Breast epithelium (tissue), 4 donors: ENCODE data around the gene PIP4K2B. TPM values are rescaled to one million over a fixed set of nuclear protein-coding genes. Genes with fewer than 3 reads are reported as not detected.
A peak's percentile ranks its signal among the peaks of the same experiment; 100 is the strongest.

Experiments used
- DNase-seq, 2 donors: peaks; one replicate each; pipeline ENCODE4 v3.0.0-alpha.2; 2019; ENCODE audit warnings: low spot score in 2 of 2
- H3K27ac ChIP-seq, 2 donors: fragments of 200-600 bp; sonication (generic) in 1 of 2; one replicate each; pipeline ENCODE4 v1.5.1; 2016 to 2019; ENCODE audit warnings: mild to moderate bottlenecking in 1 of 2
- H3K27me3 ChIP-seq, 2 donors: fragments of 200-600 bp; sonication (generic) in 1 of 2; one replicate each; pipeline versions ENCODE4 v1.5.1 to v1.6.0; 2017 to 2019; ENCODE audit warnings: control low read depth in 1 of 2, mild to moderate bottlenecking in 1 of 2
- H3K36me3 ChIP-seq: fragments of 200-600 bp; one replicate; pipeline ENCODE4 v1.5.1; 2019
- H3K4me1 ChIP-seq, 2 donors: fragments of 200-600 bp; sonication (generic); one replicate each; pipeline ENCODE4 v1.5.1; 2016 to 2019; ENCODE audit warnings: control low read depth in 1 of 2
- H3K4me3 ChIP-seq, 3 donors: fragments of 200-600 bp; sonication (generic); 1 replicate in 2 of 3; 2 replicates in 1 of 3; pipeline ENCODE4 v1.5.1; 2016 to 2019; ENCODE audit warnings: mild to moderate bottlenecking in 3 of 3, moderate library complexity in 2 of 3
- H3K9me3 ChIP-seq, 2 donors: fragments of 200-600 bp; sonication (generic) in 1 of 2; one replicate each; pipeline ENCODE4 v1.5.1; 2016 to 2019; ENCODE audit warnings: control low read depth in 1 of 2
- POLR2A ChIP-seq: fragments of 450-650 bp; IDR thresholded peaks from one replicate; pipeline ENCODE4 v1.6.1; 2016; ENCODE audit warnings: antibody characterized with exemption, mild to moderate bottlenecking, moderate library complexity
- POLR2AphosphoS5 ChIP-seq, 3 donors: sonication (generic); formaldehyde crosslinking; IDR thresholded peaks; one replicate each; pipeline ENCODE4 v1.6.1; 2017; ENCODE audit warnings: antibody characterized with exemption in 3 of 3
- intact Hi-C: fragments of 100-400 bp; cut with DNase I; formaldehyde crosslinking; loops from one replicate; pipeline ENCODE4 v1.15.1; 2023; ENCODE audit warnings: low total_unique reads
- total RNA-seq, 3 donors: library from RNA; depleted of rRNA; stranded (reverse); fragments of >200 nt; gene quantifications; one replicate each; pipeline ENCODE4 v1.1.0, GENCODE V29; 2016
- TF ChIP-seq, protein P1 (sequence below), 3 donors: fragments of 450-650 bp; IDR thresholded peaks; one replicate each; pipeline ENCODE4 v1.5.1; 2016 to 2017; ENCODE audit warnings: antibody characterized with exemption in 3 of 3, mild to moderate bottlenecking in 3 of 3, moderate library complexity in 3 of 3

Gene PIP4K2B
- total RNA-seq, 3 donors from 2014 or later: 43.0 to 52.8 (median 43.6) TPM

DNA sequence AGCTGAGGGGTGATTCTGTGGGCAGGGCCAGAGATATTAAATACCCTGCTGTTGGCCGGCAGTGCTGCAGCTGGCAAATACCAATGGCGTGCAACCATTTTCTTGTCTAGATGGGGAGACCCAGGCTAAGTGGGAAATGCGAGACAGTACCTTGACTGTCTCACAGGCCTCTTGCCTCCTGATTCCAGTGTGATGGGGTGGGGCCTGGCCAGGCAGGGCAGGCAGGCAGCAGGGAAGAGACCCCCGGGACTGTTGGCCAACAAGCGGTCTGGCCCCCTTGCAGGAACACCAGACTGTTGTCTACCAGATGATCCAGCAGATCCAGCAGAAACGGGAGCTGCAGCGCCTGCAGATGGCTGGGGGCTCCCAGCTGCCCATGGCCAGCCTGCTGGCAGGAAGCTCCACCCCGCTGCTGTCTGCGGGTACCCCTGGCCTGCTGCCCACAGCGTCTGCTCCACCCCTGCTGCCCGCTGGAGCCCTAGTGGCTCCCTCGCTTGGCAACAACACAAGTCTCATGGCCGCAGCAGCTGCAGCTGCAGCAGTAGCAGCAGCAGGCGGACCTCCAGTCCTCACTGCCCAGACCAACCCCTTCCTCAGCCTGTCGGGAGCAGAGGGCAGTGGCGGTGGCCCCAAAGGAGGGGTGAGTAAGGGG, 74.9 kb downstream of the PIP4K2B start:
- TF ChIP-seq POLR2A: no peak
- no peak for TF ChIP-seq POLR2AphosphoS5 (IDR thresholded peaks at IDR 0.05)
- TF ChIP-seq, protein P1, sequence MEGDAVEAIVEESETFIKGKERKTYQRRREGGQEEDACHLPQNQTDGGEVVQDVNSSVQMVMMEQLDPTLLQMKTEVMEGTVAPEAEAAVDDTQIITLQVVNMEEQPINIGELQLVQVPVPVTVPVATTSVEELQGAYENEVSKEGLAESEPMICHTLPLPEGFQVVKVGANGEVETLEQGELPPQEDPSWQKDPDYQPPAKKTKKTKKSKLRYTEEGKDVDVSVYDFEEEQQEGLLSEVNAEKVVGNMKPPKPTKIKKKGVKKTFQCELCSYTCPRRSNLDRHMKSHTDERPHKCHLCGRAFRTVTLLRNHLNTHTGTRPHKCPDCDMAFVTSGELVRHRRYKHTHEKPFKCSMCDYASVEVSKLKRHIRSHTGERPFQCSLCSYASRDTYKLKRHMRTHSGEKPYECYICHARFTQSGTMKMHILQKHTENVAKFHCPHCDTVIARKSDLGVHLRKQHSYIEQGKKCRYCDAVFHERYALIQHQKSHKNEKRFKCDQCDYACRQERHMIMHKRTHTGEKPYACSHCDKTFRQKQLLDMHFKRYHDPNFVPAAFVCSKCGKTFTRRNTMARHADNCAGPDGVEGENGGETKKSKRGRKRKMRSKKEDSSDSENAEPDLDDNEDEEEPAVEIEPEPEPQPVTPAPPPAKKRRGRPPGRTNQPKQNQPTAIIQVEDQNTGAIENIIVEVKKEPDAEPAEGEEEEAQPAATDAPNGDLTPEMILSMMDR (IDR thresholded peaks at IDR 0.05): no peak
- no peak for DNase-seq
- H3K4me1 ChIP-seq: peaks cover 0 to 5% of the 10 kb centered on the region in 2 donors
- intact Hi-C loops: no loop called here
- H3K27ac ChIP-seq: no peak overlapping the region
- no peaks in the 10 kb centered on the region for H3K9me3 ChIP-seq
- no peak overlapping the region for H3K4me3 ChIP-seq
- H3K36me3 ChIP-seq: peaks cover 3% of the 10 kb centered on the region
- no peaks in the 10 kb centered on the region for H3K27me3 ChIP-seq

DNA sequence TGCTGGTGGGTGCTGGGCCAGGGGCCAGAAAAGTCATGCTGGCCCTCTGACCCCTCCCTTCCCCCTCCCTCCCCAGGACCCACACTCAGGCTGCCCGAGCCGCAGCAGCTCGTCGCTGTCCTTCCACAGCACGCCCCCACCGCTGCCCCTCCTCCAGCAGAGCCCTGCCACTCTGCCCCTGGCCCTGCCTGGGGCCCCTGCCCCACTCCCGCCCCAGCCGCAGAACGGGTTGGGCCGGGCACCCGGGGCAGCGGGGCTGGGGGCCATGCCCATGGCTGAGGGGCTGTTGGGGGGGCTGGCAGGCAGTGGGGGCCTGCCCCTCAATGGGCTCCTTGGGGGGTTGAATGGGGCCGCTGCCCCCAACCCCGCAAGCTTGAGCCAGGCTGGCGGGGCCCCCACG, 77.6 kb downstream of the PIP4K2B start:
- H3K4me3 ChIP-seq: no peak overlapping the region
- TF ChIP-seq, protein P1 (IDR thresholded peaks at IDR 0.05): no peak
- TF ChIP-seq POLR2A (no peak), POLR2AphosphoS5 (IDR thresholded peaks at IDR 0.05) (no peak)
- no peaks in the 10 kb centered on the region for H3K9me3 ChIP-seq
- intact Hi-C loops: no loop called here
- no peaks in the 10 kb centered on the region for H3K27me3 ChIP-seq
- H3K27ac ChIP-seq: no peak overlapping the region
- no peaks in the 10 kb centered on the region for H3K4me1 ChIP-seq
- H3K36me3 ChIP-seq: peaks cover 3% of the 10 kb centered on the region
- no peak for DNase-seq

DNA sequence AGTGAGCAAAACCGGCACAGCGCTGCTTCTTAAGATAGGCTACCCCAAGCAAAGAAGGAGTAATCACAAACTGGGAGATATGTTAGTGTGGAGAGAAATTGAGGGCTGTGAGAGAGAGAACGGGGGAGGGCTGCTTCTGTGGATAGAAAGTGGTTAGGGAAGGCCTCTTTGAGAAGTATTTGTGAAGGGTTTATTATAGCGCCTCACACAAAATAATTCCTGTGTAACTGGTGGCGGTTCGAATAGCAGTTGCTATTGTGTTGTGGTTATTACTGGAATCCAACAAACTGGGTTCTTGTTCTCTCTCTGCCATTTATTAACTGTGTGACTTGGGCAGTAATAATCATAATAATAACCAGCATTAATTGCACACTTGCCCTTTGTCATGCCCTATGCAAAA, 78.4 kb downstream of the PIP4K2B start:
- intact Hi-C loops: no loop called here
- DNase-seq: no peak
- no peak overlapping the region for H3K4me3 ChIP-seq
- H3K4me1 ChIP-seq: no peaks in the 10 kb centered on the region
- TF ChIP-seq, protein P1 (IDR thresholded peaks at IDR 0.05): no peak
- TF ChIP-seq POLR2AphosphoS5 (IDR thresholded peaks at IDR 0.05) (no peak), POLR2A (no peak)
- H3K36me3 ChIP-seq: peaks cover 7% of the 10 kb centered on the region
- no peak overlapping the region for H3K27ac ChIP-seq
- no peaks in the 10 kb centered on the region for H3K27me3 ChIP-seq
- no peaks in the 10 kb centered on the region for H3K9me3 ChIP-seq

DNA sequence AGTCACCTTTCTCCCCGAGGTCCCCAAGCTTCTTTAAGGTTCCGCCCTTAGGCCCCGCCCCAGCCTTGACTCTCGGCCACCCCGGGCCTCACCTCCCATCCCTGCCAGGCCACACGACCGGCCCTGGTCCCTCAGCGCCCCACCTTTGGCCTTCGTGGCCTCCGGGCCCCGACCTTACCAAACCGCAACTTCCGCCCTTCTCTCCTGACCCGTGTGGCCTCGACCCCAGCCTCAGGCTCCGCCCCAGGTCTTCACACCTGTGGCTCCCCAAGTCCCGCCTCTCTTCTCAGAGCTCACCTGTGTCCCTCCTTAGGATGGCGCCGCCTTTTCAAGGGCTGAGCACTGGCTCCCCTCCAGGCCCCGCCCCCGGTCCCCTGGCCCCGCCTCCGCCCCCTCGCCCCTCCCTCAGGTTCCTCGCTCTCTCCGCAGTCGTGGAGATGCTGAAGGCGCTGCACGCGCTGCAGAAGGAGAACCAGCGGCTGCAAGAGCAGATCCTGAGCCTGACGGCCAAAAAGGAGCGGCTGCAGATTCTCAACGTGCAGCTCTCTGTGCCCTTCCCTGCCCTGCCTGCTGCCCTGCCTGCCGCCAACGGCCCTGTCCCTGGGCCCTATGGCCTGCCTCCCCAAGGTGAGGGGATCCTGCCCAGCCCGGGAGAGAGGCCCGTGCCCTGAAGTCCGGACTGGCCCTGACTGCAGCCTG, 79.3 kb downstream of the PIP4K2B start:
- no peaks in the 10 kb centered on the region for H3K27me3 ChIP-seq
- H3K36me3 ChIP-seq: peaks cover 5% of the 10 kb centered on the region
- DNase-seq: no peak
- no peaks in the 10 kb centered on the region for H3K9me3 ChIP-seq
- H3K27ac ChIP-seq: no peak overlapping the region
- TF ChIP-seq POLR2AphosphoS5 (IDR thresholded peaks at IDR 0.05) (no peak), POLR2A (no peak)
- TF ChIP-seq, protein P1 (IDR thresholded peaks at IDR 0.05): no peak
- H3K4me1 ChIP-seq: no peaks in the 10 kb centered on the region
- intact Hi-C loops: no loop called here
- H3K4me3 ChIP-seq: no peak overlapping the region

DNA sequence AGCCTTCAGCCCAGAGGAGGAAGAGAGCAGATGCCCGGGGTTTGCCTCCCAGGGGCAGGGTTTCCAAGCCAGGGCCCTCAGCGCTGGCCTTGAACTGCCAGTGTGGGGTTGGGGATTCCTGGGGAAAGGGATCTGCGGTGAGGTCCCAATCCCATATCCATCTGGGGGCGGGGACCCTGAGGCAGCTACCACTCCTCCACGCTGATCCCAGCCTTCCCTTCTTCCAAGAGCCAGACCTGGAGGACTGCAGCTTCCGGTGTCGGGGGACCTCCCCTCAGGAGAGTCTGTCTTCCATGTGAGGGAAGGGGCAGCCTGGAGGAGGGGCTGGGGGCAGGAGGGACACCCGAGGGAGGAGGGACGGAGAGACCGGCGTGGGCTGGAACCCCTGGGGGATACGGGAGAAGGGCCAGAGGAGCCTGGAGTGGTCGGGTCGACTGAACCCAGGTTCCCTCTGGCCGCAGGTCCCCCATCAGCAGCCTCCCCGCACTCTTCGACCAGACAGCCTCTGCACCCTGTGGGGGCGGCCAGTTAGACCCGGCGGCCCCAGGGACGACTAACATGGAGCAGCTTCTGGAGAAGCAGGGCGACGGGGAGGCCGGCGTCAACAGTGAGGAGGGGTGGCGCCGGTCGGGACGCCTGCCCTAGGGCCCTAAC, 79.9 kb downstream of the PIP4K2B start:
- Histone ChIP-seq H3K27ac (peak overlapping the region in 1 of 2 donors; percentile 7), H3K36me3 (peaks cover 4% of the 10 kb centered on the region), H3K4me1 (no peaks in the 10 kb centered on the region), H3K27me3 (no peaks in the 10 kb centered on the region), H3K9me3 (no peaks in the 10 kb centered on the region), H3K4me3 (no peak overlapping the region)
- intact Hi-C loops: no loop called here
- no peak for DNase-seq
- TF ChIP-seq, protein P1 (IDR thresholded peaks at IDR 0.05): no peak
- TF ChIP-seq POLR2A: no peak
- no peak for TF ChIP-seq POLR2AphosphoS5 (IDR thresholded peaks at IDR 0.05)
